ENCODE results near the gene LINC01488. TPM values are rescaled to one million over a fixed set of nuclear protein-coding genes. Genes with fewer than 3 reads are reported as not detected.
A peak's percentile ranks its signal among the peaks of the same experiment; 100 is the strongest.

Gene LINC01488
- total RNA-seq, 2 donors from 2014 or later, result not detected

- 40% methylated on average over 12 of the region's 12 CpGs for WGBS
- Histone ChIP-seq H3K4me3 (no peak overlapping the region), H3K27me3 (replicated peaks; ENCODE audit: insufficient read depth) (no peaks in the 10 kb centered on the region), H3K27ac (peak overlapping the region; percentile 49 to 53), H3K4me1 (replicated peaks) (peaks cover 3% of the 10 kb centered on the region), H3K36me3 (no peaks in the 10 kb centered on the region), H3K9me3 (no peaks in the 10 kb centered on the region)
- intact Hi-C loops (cut with DNase I), result loop anchor here (10.0 kb wide), 1 partner anchor 138 kb away; no protein-coding TSS in a partner anchor
- TF ChIP-seq POLR2A (IDR thresholded peaks at IDR 0.05), result no peak
- no peak for TF ChIP-seq POLR2AphosphoS5 (IDR thresholded peaks at IDR 0.05)
- TF ChIP-seq, protein P1, sequence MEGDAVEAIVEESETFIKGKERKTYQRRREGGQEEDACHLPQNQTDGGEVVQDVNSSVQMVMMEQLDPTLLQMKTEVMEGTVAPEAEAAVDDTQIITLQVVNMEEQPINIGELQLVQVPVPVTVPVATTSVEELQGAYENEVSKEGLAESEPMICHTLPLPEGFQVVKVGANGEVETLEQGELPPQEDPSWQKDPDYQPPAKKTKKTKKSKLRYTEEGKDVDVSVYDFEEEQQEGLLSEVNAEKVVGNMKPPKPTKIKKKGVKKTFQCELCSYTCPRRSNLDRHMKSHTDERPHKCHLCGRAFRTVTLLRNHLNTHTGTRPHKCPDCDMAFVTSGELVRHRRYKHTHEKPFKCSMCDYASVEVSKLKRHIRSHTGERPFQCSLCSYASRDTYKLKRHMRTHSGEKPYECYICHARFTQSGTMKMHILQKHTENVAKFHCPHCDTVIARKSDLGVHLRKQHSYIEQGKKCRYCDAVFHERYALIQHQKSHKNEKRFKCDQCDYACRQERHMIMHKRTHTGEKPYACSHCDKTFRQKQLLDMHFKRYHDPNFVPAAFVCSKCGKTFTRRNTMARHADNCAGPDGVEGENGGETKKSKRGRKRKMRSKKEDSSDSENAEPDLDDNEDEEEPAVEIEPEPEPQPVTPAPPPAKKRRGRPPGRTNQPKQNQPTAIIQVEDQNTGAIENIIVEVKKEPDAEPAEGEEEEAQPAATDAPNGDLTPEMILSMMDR (IDR thresholded peaks at IDR 0.05), result no peak
- no peak for DNase-seq (ENCODE audit: low spot score)
These were observed 15.3 kb downstream of the LINC01488 start for GRCh38 chr11:69496631-69497220.

- Histone ChIP-seq H3K27ac (peak overlapping the region; percentile 49 to 53), H3K27me3 (replicated peaks; ENCODE audit: insufficient read depth) (no peaks in the 10 kb centered on the region), H3K4me3 (no peak overlapping the region), H3K9me3 (no peaks in the 10 kb centered on the region), H3K36me3 (no peaks in the 10 kb centered on the region), H3K4me1 (replicated peaks) (peaks cover 3% of the 10 kb centered on the region)
- WGBS, result 28% methylated on average over 19 of the region's 19 CpGs
- intact Hi-C loops (cut with DNase I), result loop anchor here (10.0 kb wide), 1 partner anchor 137 kb away; no protein-coding TSS in a partner anchor
- TF ChIP-seq POLR2AphosphoS5 (IDR thresholded peaks at IDR 0.05) (peak; percentile 23), POLR2A (IDR thresholded peaks at IDR 0.05) (no peak)
- TF ChIP-seq, protein P1 (IDR thresholded peaks at IDR 0.05), result no peak
- DNase-seq (ENCODE audit: low spot score), result peak; percentile 35
These were observed 15.8 kb downstream of the LINC01488 start for GRCh38 chr11:69497221-69497787.

DNA sequence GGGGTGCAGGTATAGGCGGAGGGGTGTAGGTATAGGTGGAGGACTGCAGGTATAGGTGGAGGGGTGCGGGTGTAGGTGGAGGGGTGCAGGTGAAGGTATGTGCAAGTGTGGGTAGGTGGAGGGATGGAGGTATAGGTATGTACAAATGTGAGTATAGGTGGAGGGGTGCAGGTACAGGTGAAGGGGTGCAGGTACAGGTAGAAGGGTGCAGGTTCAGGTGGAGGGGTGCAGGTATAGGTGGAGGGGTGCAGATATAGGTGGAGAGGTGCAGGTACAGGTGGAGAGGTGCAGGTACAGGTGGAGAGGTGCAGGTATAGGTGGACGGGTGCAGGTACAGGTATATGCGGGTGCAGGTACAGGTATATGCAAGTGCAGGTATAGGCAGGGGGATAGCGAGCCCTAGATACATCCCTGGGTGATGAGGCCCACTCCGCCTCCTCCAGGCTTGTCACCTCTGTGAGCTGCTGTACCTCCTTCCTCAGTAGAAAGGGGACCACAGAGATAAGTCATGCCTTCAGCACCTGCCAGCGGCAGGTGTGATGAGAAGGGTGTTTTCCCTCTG lies 17.2 kb downstream of the LINC01488 start:
- 92% methylated on average over 7 of the region's 7 CpGs for WGBS
- Histone ChIP-seq H3K4me3 (no peak overlapping the region), H3K27ac (no peak overlapping the region), H3K36me3 (no peaks in the 10 kb centered on the region), H3K4me1 (replicated peaks) (peaks cover 3% of the 10 kb centered on the region), H3K9me3 (no peaks in the 10 kb centered on the region), H3K27me3 (replicated peaks; ENCODE audit: insufficient read depth) (no peaks in the 10 kb centered on the region)
- DNase-seq (ENCODE audit: low spot score), result no peak
- TF ChIP-seq POLR2A (IDR thresholded peaks at IDR 0.05), result no peak
- no peak for TF ChIP-seq POLR2AphosphoS5 (IDR thresholded peaks at IDR 0.05)
- TF ChIP-seq, protein P1 (IDR thresholded peaks at IDR 0.05), result no peak
- intact Hi-C loops (cut with DNase I), result loop anchor here (10.0 kb wide), 1 partner anchor 136 kb away; no protein-coding TSS in a partner anchor

DNA sequence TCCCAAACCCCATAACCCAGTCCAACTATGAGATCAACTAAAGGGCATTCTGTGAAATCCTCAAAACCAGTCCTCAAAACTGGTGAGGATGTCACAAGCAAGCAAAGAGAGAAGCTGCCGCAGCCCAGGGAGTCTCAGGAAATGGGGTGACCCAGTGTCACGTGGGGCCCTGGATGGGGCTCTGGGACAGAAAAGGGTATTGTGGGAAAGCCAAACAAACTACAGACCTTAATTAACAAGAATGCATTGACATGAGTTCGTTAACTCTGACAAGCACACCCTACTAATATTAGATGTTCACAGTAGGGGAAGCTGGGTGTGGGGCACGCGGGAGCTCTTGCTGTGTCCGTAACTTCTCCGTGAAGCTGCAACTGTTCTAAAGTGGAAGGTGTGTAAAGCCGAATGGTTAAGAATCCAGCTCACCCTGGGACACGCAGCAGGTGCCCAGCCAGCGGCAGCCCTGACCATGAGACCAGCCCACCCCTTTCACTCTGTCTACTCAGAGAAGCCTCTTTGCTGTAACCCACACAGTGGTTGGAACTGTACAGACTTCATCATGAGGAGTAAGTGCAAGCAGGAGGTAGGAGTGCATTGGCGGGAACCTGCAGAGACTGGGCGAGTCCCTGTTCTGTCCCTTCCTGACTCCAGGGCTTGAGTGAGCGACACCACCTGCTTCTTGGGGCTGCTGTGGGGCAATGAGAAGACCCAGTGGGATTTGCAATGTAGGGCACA lies 17.9 kb downstream of the LINC01488 start:
- no peaks in the 10 kb centered on the region for H3K36me3 ChIP-seq
- H3K4me3 ChIP-seq, result no peak overlapping the region
- DNase-seq (ENCODE audit: low spot score), result no peak
- H3K4me1 ChIP-seq (replicated peaks), result peaks cover 3% of the 10 kb centered on the region
- no peak overlapping the region for H3K27ac ChIP-seq
- no peak for TF ChIP-seq POLR2AphosphoS5 (IDR thresholded peaks at IDR 0.05)
- no peak for TF ChIP-seq POLR2A (IDR thresholded peaks at IDR 0.05)
- TF ChIP-seq, protein P1 (IDR thresholded peaks at IDR 0.05), result no peak
- no peaks in the 10 kb centered on the region for H3K9me3 ChIP-seq
- WGBS, result 83% methylated on average over 13 of the region's 13 CpGs
- no peaks in the 10 kb centered on the region for H3K27me3 ChIP-seq (replicated peaks; ENCODE audit: insufficient read depth)
- intact Hi-C loops (cut with DNase I), result loop anchor here (10.0 kb wide), 1 partner anchor 135 kb away; no protein-coding TSS in a partner anchor

All from prostate gland (tissue), 2 donors.